ENCODE measurements around the gene HIGD2B. TPM values are rescaled to one million over a fixed set of nuclear protein-coding genes. Genes with fewer than 3 reads are reported as not detected.
"Not testable (repeated sequence)": the region's sequence is repeated elsewhere in the genome, so short reads cannot be mapped to it uniquely, and the experiment has no call there.

The HIGD2B gene
- total and polyA plus RNA-seq, 9 donors: not detected

- not testable (repeated sequence) for H3K9me3 ChIP-seq (replicated peaks; ENCODE audit: control insufficient read depth, low read depth, low read length); H3K27me3 ChIP-seq (ENCODE audit: control insufficient read depth, insufficient read depth, low read length); H3K4me3 ChIP-seq (ENCODE audit: low read length); DNase-seq; H3K4me1 ChIP-seq (ENCODE audit: control insufficient read depth, insufficient read depth, low read length); H3K36me3 ChIP-seq (ENCODE audit: control insufficient read depth, insufficient read depth, low read length); H3K27ac ChIP-seq (ENCODE audit: low read length)
- WGBS (ENCODE audit: insufficient coverage): no CpG with 5 or more reads among the region's 10 CpGs
Observed at GRCh38 chr15:72648631-72649253, 37.2 kb downstream of the HIGD2B start.

- not testable (repeated sequence) for H3K27me3 ChIP-seq (ENCODE audit: control insufficient read depth, insufficient read depth, low read length); H3K27ac ChIP-seq (ENCODE audit: low read length); H3K4me1 ChIP-seq (ENCODE audit: control insufficient read depth, insufficient read depth, low read length); H3K36me3 ChIP-seq (ENCODE audit: control insufficient read depth, insufficient read depth, low read length); H3K9me3 ChIP-seq (replicated peaks; ENCODE audit: control insufficient read depth, low read depth, low read length); H3K4me3 ChIP-seq (ENCODE audit: low read length); DNase-seq
- WGBS (ENCODE audit: insufficient coverage): no CpG with 5 or more reads among the region's 2 CpGs
Observed at GRCh38 chr15:72642271-72642670, 43.7 kb downstream of the HIGD2B start.

GRCh38 chr15:72639759-72640483, 46.1 kb downstream of the HIGD2B start:
- not testable (repeated sequence) for DNase-seq; H3K9me3 ChIP-seq (replicated peaks; ENCODE audit: control insufficient read depth, low read depth, low read length); H3K36me3 ChIP-seq (ENCODE audit: control insufficient read depth, insufficient read depth, low read length); H3K27ac ChIP-seq (ENCODE audit: low read length); H3K27me3 ChIP-seq (ENCODE audit: control insufficient read depth, insufficient read depth, low read length); H3K4me3 ChIP-seq (ENCODE audit: low read length); H3K4me1 ChIP-seq (ENCODE audit: control insufficient read depth, insufficient read depth, low read length)
- WGBS (ENCODE audit: insufficient coverage): no CpG with 5 or more reads among the region's 26 CpGs

GRCh38 chr15:72636519-72637282, 49.3 kb downstream of the HIGD2B start:
- not testable (repeated sequence) for H3K36me3 ChIP-seq (ENCODE audit: control insufficient read depth, insufficient read depth, low read length); H3K27me3 ChIP-seq (ENCODE audit: control insufficient read depth, insufficient read depth, low read length); H3K9me3 ChIP-seq (replicated peaks; ENCODE audit: control insufficient read depth, low read depth, low read length); H3K4me1 ChIP-seq (ENCODE audit: control insufficient read depth, insufficient read depth, low read length)
- peak overlapping the region; percentile 43 for H3K4me3 ChIP-seq (ENCODE audit: low read length)
- no CpG with 5 or more reads among the region's 43 CpGs for WGBS (ENCODE audit: insufficient coverage)
- DNase-seq: peak; percentile 87
- peak overlapping the region; percentile 29 for H3K27ac ChIP-seq (ENCODE audit: low read length)

GRCh38 chr15:72629068-72629570, 56.9 kb downstream of the HIGD2B start:
- H3K4me1 ChIP-seq (ENCODE audit: control insufficient read depth, insufficient read depth, low read length); H3K36me3 ChIP-seq (ENCODE audit: control insufficient read depth, insufficient read depth, low read length); DNase-seq; H3K4me3 ChIP-seq (ENCODE audit: low read length); H3K27me3 ChIP-seq (ENCODE audit: control insufficient read depth, insufficient read depth, low read length); H3K9me3 ChIP-seq (replicated peaks; ENCODE audit: control insufficient read depth, low read depth, low read length); H3K27ac ChIP-seq (ENCODE audit: low read length): not testable (repeated sequence)
- 89% methylated on average over 2 of the region's 7 CpGs for WGBS (ENCODE audit: insufficient coverage)

- WGBS (ENCODE audit: insufficient coverage): 63% methylated on average over 8 of the region's 11 CpGs
- not testable (repeated sequence) for H3K4me1 ChIP-seq (ENCODE audit: control insufficient read depth, insufficient read depth, low read length); DNase-seq; H3K4me3 ChIP-seq (ENCODE audit: low read length); H3K9me3 ChIP-seq (replicated peaks; ENCODE audit: control insufficient read depth, low read depth, low read length); H3K36me3 ChIP-seq (ENCODE audit: control insufficient read depth, insufficient read depth, low read length); H3K27ac ChIP-seq (ENCODE audit: low read length); H3K27me3 ChIP-seq (ENCODE audit: control insufficient read depth, insufficient read depth, low read length)
Observed at GRCh38 chr15:72628249-72629067, 57.5 kb downstream of the HIGD2B start.

GRCh38 chr15:72626153-72626552, 59.8 kb downstream of the HIGD2B start:
- WGBS (ENCODE audit: insufficient coverage): 60% methylated on average over 1 of the region's 3 CpGs

More at GRCh38 chr15:72626153-72626552, 59.8 kb downstream of the HIGD2B start:
- not testable (repeated sequence) for H3K4me3 ChIP-seq (ENCODE audit: low read length); DNase-seq; H3K36me3 ChIP-seq (ENCODE audit: control insufficient read depth, insufficient read depth, low read length); H3K9me3 ChIP-seq (replicated peaks; ENCODE audit: control insufficient read depth, low read depth, low read length); H3K27ac ChIP-seq (ENCODE audit: low read length); H3K4me1 ChIP-seq (ENCODE audit: control insufficient read depth, insufficient read depth, low read length); H3K27me3 ChIP-seq (ENCODE audit: control insufficient read depth, insufficient read depth, low read length)

Other genes starting within 250 kb of the HIGD2B start
- gene ARIH1, start 211.9 kb downstream of the HIGD2B start, total RNA-seq: 54.2 TPM
- 100 to 1,000 TPM in 7 of 8 donors, 10 to 100 TPM in 1; 99.7 to 150 (median 125) TPM for gene ARIH1, start 211.9 kb downstream of the HIGD2B start, polyA plus RNA-seq (ENCODE audit: insufficient read depth in 1 of 8, insufficient read length in 8 of 8, low replicate concordance in 1 of 8)
- gene GOLGA6B, start 31.5 kb downstream of the HIGD2B start, total RNA-seq: not detected
- under 1 TPM in 2 of 8 donors, not detected in 6; 0.11 to 0.19 TPM for gene GOLGA6B, start 31.5 kb downstream of the HIGD2B start, polyA plus RNA-seq (ENCODE audit: insufficient read depth in 1 of 8, insufficient read length in 8 of 8, low replicate concordance in 1 of 8)
- 21.9 TPM for gene BBS4, start within 50 bp of the HIGD2B start, total RNA-seq
- 10 to 100 TPM; 14.6 to 24.3 (median 18.5) TPM for gene BBS4, start within 50 bp of the HIGD2B start, polyA plus RNA-seq (ENCODE audit: insufficient read depth in 1 of 8, insufficient read length in 8 of 8, low replicate concordance in 1 of 8)
- 43.4 TPM for gene ADPGK, start 97.6 kb upstream of the HIGD2B start, total RNA-seq
- gene ADPGK, start 97.6 kb upstream of the HIGD2B start, polyA plus RNA-seq (ENCODE audit: insufficient read depth in 1 of 8, insufficient read length in 8 of 8, low replicate concordance in 1 of 8): 10 to 100 TPM; 29.7 to 44.5 (median 35.2) TPM